Stimulated activated naive CD8-positive, alpha-beta T cell treated with anti-CD3 and anti-CD28 coated beads, Interleukin-15, Interleukin-2, amounts not matched to agents 100 U/mL and 50 U/mL, for 24 hours (primary cell): ENCODE measurements around the gene WT1.
"Not testable (repeated sequence)": the region's sequence is repeated elsewhere in the genome, so short reads cannot be mapped to it uniquely, and the experiment has no call there.

Experiments used
- ATAC-seq: fragments of 150-1000 bp; cut with Tn5 transposase; one replicate; pipeline ENCODE4 v1.10.0; 2021
- DNase-seq: peaks from one replicate; pipeline ENCODE4 v3.0.0; 2021

The WT1 gene

DNA sequence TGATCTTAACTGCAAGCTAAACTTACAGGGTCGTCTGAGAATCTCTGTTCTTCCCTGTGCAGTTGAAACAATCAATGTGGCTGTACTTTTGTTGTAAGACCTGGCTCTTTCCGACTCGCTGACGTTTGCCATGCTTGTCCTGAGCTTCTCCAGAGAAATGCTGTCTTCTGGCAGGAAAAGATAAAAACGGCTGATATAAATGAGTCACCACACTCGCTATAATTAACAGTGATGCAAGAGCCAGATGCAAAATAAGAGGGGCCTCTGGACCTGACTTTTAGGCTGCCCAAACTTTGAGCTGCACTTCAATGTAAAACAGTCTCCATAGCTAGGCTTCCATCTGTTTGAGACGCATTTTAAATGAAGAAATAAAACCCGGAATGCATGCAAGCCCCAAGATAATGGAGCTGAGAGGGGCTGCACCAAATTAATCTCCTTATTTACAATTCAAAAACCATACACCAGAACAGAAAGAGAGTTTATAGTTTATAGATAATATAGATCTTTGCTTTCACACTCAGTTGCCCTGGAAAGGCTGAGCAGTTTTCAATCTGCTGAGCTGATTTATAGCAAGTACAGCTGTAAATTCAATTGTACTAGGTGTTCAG is 48.5 kb downstream of the WT1 start:
- DNase-seq (no peak), ATAC-seq (no peak)

DNA sequence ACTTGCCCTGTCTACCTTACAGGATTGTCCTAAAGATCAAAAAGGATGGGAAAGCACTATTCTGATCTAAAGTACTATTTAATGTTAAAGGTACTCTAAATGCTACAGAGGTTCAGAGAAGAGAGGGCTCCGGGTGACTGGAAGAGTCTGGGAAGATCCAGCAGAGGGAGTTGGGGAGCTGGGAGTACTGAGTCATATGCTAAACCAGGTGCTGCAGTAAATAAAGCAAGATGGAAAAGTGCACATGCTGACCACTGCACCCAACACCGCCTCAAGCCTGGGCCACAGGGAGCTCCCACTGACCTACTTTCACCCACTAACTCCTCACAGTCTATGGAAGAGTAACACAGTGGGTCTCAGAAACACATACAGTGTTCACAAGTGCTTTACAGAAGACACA is 49.3 kb downstream of the WT1 start:
- DNase-seq, result peak; percentile 5
- no peak for ATAC-seq

DNA sequence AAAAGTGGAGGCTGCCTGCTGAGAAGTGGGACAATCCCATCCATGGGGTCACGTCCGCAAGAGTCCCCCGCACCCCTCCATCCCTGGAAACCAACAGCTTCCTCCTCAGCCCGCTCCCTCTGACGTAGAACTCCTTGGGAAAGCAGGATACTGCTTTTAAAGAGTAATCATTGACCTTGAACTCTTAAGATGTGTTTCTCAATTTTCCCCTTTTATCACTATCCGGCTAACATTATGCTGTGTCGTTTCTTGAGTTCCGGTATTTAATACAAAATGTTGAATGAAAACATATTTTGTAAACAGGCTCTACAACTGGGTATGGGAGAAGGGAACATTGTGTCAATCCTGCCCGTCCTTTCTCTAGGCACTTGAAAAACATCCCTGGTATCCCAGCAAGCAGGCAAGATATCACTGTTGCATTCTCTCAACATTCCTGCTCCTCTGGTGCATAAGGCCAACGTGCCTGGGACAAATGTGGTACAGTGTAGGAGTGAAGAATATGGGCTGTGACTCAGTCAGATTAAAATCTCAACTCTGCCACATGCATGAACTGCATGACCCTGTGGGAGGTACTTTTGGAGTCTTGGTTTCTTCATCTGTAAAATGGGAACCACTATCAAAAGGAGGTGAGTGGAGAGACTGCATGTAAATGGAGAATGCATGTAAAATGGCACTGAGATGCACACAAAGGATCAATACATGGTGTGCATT is 52.8 kb downstream of the WT1 start:
- no peak for DNase-seq
- no peak for ATAC-seq

DNA sequence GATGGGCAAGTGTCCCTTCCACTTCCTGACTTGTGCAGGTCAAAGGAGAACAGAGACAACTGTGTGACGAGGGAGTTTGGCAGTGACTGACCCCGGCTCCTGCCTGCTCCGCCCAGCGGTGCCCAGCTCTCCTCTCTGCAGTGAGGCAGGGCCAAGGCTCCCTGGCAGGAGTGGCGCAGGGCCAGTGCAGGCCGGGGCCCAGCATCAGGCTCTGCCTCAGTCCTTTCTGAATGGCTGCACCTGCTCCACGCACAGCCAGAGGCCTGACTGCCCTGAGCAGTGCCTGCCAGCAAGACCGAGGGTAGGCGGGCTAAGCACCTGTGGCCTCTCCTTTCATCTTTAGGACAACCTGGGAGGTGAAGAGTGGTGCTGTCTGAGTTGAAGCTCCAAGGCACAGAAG is 54.2 kb downstream of the WT1 start:
- no peak for ATAC-seq
- no peak for DNase-seq

DNA sequence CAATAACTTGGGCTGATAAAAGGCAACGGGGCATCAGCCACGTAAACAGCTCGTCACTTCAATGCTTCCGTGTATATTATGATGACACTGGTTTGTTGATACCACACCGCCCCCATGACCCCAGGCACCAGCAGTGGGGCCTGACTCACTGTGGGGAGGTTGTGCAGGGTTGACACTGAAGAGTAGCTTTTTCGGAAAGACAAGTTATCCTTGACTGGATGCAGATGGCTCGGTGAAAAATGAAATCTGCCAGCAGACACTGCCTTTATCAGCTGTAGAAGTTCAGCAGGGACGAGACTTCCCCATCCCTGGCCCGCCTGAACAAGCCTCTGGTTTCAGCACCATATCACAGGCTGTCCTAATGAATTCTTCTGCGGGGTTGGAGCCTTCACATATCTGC is 55.6 kb downstream of the WT1 start:
- DNase-seq, result no peak
- no peak for ATAC-seq

DNA sequence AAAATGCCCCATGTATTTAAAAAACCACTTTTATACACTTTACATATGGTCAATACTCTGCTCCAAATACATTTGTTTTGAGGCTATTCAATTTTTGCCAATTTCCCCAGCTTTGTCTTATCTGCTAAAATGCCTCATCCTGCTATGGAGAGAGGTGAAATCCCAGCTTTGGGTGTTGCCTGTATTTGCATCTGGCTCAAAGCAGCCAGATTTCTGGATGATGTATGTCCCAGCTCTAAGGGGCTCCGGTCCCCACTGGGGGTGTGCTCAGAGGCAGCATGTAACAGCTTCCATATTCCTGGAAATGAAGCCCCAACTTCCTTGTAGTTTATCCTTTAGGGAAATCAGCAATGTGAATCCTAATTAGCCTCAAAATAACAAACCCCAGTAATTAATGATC is 59.5 kb downstream of the WT1 start:
- no peak for ATAC-seq
- no peak for DNase-seq

DNA sequence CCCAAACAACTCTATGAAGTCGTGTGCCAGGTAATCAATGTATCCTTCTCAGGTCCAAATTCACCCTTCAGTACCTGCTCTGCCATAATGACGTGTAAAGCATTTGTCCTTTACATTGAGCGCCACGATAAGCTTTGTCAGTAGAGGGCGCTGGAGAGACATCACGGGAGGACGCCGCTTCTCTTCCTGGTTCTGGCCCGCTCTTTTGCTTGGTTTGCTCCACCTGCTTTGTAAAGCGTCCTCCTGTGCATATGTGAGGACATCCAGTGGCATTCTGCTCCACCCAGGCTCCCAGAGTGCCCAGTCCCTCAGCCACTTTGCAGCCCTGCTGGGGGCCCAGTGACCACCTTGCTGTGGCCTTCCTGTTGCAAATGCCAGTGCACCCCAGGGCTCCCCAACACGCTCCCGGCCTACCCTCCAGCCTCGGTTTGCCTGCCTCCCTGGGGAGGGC is 61.1 kb downstream of the WT1 start:
- no peak for ATAC-seq

DNA sequence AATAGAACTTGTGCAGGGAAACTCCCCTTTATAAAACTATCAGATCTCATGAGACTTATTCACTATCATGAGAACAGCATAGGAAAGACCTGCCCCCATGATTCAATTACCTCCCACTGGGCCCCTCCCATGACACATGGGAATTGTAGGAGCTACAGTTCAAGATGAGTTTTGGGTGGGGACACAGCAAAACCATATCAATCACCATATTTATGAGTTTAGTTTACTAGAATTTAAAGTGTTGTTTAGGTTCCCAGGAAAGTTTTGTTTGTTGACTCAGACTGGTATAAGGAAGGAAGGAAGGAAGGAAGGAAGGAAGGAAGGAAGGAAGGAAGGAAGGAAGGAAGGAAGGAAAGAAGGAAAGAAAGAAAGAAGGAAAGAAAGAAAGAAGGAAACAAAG is 65.4 kb downstream of the WT1 start:
- DNase-seq, ATAC-seq: not testable (repeated sequence)

More for the DNA sequence above, 61.1 kb downstream of the WT1 start:
- DNase-seq, result peak; percentile 59

DNA sequence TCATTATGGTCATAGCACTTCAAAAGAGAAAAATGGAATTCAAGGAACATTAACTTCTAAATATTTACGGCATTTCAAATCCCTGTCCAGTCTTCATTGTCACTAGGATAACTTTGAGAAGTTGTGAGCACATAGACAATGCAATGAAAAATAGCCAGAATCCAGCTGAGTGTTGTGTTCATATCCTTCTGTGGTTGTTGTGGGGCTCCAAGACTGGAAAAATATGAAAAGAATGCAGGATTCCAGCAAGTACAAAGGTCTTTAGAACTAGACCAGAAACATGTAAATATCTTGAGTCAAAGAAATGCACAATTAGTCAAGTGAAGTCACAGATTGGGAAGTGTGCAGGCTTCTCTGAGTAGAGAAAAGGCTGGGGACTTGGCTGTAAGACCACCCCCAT is 68.7 kb downstream of the WT1 start:
- no peak for ATAC-seq
- DNase-seq, result no peak

DNA sequence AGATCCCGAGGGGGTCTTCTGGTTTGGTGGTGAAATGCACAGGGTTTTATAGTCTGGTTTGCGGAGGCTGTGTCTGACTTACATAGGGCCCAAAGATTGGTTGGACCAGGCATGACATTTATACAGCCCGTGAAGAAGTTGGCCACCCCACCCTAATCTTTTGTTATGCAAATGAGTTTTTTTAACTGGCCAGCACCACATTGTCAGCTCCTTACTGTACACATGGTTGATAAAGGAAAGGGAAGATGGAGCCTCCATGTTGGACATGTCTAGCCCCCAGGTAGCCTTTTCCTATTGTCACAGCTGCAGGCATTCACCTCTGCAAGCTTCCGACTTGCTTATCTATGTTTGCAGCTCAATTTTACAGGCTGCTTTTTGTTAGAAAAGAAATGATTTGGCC is 70.1 kb downstream of the WT1 start:
- no peak for ATAC-seq

DNA sequence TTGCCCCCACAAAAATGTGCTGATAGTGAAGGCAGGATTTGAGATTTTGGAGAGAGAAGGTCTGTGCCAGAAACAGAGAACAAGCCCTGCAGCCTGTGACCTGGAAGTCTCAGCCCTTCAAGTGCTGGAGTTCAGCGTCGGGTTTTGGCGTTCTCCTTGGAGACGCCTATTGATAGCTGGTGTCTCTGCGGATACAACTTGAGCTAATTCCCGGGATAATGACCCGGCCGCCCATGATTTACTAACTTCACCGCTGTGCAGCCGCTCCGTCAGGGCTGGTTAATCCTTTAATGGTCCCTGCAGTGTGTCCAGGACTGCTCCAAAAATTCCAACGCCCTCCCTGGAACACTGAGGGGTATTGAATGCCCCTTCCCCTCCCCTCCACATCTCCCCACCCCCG is 76.6 kb downstream of the WT1 start:
- DNase-seq, result no peak

More for the DNA sequence above, 70.1 kb downstream of the WT1 start:
- DNase-seq, result no peak

DNA sequence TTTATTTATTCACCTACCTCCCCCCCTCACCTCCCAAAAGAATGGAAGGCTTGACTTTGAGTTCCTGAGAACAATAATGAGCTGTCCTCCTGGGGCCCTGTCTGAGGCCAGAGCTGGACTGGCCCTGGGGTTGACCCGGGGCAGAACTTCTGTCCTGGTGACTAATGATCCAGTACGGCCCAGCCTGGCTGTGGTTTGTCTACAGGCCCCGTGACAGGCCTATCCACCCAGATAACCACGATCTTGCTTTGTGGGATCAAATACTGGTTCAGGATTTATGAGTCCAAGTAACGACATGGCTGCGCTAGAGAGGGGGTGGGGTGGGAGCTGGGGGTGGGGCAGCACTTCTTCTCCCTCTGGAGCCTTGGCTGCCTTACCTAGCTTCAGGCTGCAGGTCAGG is 81.5 kb downstream of the WT1 start:
- no peak for DNase-seq
- ATAC-seq, result no peak

More for the DNA sequence above, 76.6 kb downstream of the WT1 start:
- ATAC-seq, result no peak

DNA sequence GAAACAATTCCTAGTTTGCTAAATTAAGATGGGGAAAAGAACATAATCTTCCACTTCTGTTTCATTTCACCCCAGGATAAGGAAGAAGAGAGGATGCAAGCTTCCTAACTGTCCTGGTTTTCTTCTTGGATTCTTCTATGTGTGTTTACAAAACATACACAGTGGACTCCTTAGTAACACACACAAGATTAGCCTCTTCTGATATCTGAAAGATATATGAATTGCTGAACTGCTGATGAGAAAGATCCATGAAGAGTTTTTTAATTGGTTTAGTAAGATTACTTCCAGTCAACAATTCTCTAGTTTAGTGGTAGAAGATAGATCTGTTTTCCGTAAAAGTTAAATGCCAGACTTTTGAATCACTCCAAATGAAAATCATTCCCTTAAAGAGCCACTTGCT is 86.8 kb downstream of the WT1 start:
- no peak for ATAC-seq

DNA sequence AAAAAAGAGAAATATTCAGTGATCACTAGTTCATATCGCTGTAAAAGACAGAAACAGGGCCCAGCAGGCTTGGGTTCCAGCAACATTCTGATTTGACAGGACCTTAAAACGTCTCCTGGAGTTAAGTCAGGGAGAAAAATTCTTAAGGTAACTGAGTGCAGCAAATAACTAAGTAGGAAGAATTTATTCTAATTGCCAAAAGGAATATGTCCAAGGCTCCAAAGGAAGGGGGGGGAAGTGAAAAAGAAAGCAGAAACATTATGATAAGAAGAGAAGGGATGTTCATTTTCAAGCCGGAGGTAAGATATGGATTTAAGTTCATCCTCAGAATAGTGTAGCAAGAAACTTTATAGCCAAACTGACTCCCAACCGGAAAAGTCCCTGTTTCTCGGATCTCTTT is 90.4 kb downstream of the WT1 start:
- DNase-seq (no peak), ATAC-seq (no peak)

More for the DNA sequence above, 86.8 kb downstream of the WT1 start:
- DNase-seq, result no peak

DNA sequence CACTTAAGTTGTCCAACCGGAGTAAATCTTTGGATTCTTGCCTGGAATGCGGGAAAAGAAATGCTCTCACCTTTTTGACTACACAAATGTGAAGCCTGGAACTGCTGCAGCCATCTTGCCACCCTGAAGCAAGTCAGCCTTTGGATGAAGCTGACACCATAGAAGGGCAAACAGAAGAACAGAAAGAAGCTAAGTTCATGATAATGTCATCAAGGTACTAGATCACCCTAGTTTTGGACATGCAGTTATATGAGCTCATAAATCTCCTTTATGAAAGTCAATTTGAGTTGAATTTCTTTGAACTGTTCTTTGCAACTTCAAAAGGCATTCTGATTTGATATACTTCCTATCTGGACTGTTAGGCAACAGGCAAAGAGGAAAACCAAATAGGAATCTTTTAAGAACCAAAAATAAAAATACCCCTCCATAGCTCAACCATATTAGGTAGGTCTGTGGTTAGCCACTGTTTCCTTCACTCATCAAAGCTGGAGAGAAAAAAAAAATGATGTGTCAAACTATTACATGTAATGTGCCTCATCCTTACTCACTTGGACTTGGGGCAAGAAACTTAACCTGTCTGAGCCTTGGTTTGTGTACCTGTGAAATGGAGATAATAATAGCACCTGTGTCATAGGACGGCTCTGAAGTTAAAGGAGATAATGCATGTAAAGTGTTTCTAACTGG is 91.9 kb downstream of the WT1 start:
- ATAC-seq (peak; percentile 55), DNase-seq (no peak)

DNA sequence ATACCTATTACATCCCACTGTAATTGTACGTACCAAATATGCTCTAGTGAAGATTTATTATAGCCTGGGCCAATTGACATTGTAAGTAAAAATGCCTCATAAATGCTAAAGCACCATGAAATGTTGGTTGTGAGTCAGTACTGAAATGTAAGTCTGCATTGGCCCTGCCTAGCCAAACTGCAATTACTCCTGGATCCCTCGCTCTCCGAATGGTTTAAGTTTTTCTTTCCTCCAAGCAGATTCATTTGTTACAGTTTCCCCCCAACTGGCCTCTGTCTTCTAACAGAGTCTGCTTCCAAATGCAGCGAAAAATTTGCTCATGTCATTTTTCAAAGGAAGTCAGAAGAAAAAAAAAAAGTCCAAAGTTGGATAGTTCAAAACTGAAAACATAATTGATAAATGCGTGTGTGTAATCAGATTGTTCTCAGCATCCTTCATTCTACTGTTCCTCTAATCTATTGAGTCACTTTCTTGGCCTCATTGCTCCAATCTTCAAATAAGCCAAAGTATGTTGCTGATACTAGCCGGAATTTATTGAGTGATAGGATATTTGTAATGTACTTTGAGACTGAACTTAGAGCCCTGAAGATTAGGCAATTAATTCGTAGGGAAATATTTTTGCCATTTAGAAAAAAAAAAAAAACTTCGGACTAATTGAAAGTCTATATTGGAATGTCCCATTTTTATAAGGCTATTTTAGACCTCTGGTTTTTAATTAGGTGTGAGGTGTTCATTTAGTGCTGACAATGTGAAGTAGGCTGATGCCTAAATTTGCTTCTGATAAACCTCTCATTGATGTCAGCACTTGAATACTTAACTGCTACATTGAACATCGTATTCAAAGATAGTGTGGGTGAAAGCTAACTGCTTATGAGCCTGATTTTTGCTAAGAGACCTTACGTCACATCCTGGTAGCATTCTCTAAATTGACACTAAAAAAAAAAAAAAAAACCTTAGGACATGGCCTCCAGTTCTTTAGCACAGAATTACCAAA is 93.4 kb downstream of the WT1 start:
- ATAC-seq, result no peak
- DNase-seq, result no peak

DNA sequence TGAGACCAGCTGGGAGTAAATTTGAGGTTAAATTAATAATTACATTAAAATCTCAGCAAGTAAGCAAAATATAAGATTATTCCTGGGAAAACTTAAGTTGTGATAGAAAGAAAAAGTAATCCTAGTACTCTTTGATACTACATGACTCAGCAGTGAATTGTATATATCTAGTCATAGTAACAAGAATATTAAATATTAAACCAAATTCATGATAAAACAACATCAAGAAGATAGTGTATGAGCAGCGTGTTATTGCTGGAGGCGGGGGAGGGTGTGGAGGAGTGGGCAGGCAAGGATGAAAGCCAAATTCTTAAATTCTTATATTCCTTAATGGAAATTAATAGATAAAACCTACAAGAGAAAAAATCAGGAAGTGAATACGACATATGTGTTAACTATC is 95.2 kb downstream of the WT1 start:
- ATAC-seq, result no peak

More for the DNA sequence above, 95.2 kb downstream of the WT1 start:
- DNase-seq, result no peak
